Astrocyte (in vitro differentiated cells and primary cell): ENCODE results near the gene ACTG2. TPM values are rescaled to one million over a fixed set of nuclear protein-coding genes. Genes with fewer than 3 reads are reported as not detected.

Source experiments
- DNase-seq: peaks from one replicate; pipeline ENCODE4 v3.0.0-alpha.2; 2010; ENCODE audit warnings: low read depth
- FAIRE-seq: peaks from 2 replicates; lab custom pipeline; 2011; peaks lifted over from hg19 to GRCh38; lab: Jason Lieb, UNC
- H2AFZ ChIP-seq: 2 replicates; pipeline ENCODE4 v1.6.0; 2012; ENCODE audit warnings: low read depth, low read length, inconsistent platforms
- H3K27ac ChIP-seq: 2 replicates; pipeline ENCODE4 v1.5.1; 2011; ENCODE audit warnings: low read depth, low read length, inconsistent platforms
- H3K27me3 ChIP-seq: 2 replicates; pipeline ENCODE4 v1.6.0; 2011; ENCODE audit warnings: low read length, inconsistent platforms; ENCODE audit not compliant: insufficient read depth
- H3K36me3 ChIP-seq: 2 replicates; pipeline ENCODE4 v1.5.1; 2011; ENCODE audit warnings: low read length, inconsistent platforms; ENCODE audit not compliant: insufficient read depth
- H3K4me1 ChIP-seq: 2 replicates; pipeline ENCODE4 v1.5.1; 2011; ENCODE audit warnings: low read length, inconsistent platforms; ENCODE audit not compliant: insufficient read depth
- H3K4me2 ChIP-seq: 2 replicates; pipeline ENCODE4 v1.6.0; 2012; ENCODE audit warnings: low read length, inconsistent platforms
- H3K4me3 ChIP-seq: 2 replicates; pipeline ENCODE4 v1.5.1; 2011; ENCODE audit warnings: low read depth, mild to moderate bottlenecking, low read length, inconsistent platforms; ENCODE audit not compliant: insufficient read depth
- H3K79me2 ChIP-seq: 2 replicates; pipeline ENCODE4 v1.6.0; 2012; ENCODE audit warnings: mild to moderate bottlenecking, low read length, inconsistent platforms; ENCODE audit not compliant: insufficient read depth
- H3K9ac ChIP-seq: 2 replicates; pipeline ENCODE4 v1.6.0; 2012; ENCODE audit warnings: mild to moderate bottlenecking, low read length, inconsistent platforms
- H3K9me3 ChIP-seq: 2 replicates; pipeline ENCODE4 v1.5.1; 2012; ENCODE audit warnings: low read depth, mild to moderate bottlenecking, low read length, inconsistent platforms; ENCODE audit not compliant: insufficient read depth
- H4K20me1 ChIP-seq: 2 replicates; pipeline ENCODE4 v1.6.0; 2012; ENCODE audit warnings: low read length, inconsistent platforms; ENCODE audit not compliant: insufficient read depth
- H3K27ac Mint-ChIP-seq: one replicate; pipeline ENCODE4 v1.8.0; 2021; ENCODE audit warnings: mild to moderate bottlenecking, mixed read lengths; ENCODE audit not compliant: unreplicated experiment
- H3K27me3 Mint-ChIP-seq: one replicate; pipeline ENCODE4 v1.8.0; 2021; ENCODE audit warnings: low read depth, mixed read lengths; ENCODE audit not compliant: unreplicated experiment
- H3K36me3 Mint-ChIP-seq: one replicate; pipeline ENCODE4 v1.8.0; 2021; ENCODE audit warnings: low read depth, mixed read lengths; ENCODE audit not compliant: unreplicated experiment
- H3K4me1 Mint-ChIP-seq: one replicate; pipeline ENCODE4 v1.8.0; 2021; ENCODE audit warnings: low read depth, mixed read lengths; ENCODE audit not compliant: unreplicated experiment
- H3K4me3 Mint-ChIP-seq: one replicate; pipeline ENCODE4 v1.8.0; 2021; ENCODE audit warnings: mild to moderate bottlenecking, moderate library complexity, mixed read lengths; ENCODE audit not compliant: unreplicated experiment
- H3K9me3 Mint-ChIP-seq: one replicate; pipeline ENCODE4 v1.8.0; 2021; ENCODE audit warnings: mild to moderate bottlenecking, mixed read lengths; ENCODE audit not compliant: unreplicated experiment
- EZH2 ChIP-seq: IDR thresholded peaks from 2 replicates; pipeline ENCODE4 v1.6.1; 2012; ENCODE audit warnings: mild to moderate bottlenecking, low read length, inconsistent platforms; ENCODE audit not compliant: insufficient read depth
- total RNA-seq: library from RNA; stranded (reverse); gene quantifications from 2 replicates; pipeline ENCODE4 v1.2.1, GENCODE V29; 2021
- TF ChIP-seq, protein P1 (sequence below): IDR thresholded peaks from 2 replicates; pipeline ENCODE4 v1.5.1; 2011; ENCODE audit warnings: low read depth, mild to moderate bottlenecking, inconsistent platforms, low read length, moderate library complexity; ENCODE audit not compliant: insufficient read depth

Gene ACTG2
- total RNA-seq, 1 donor from 2014 or later: 298 TPM

GRCh38 chr2:73904952-73905351 lies 12.1 kb downstream of the ACTG2 start:
- FAIRE-seq: no peak

GRCh38 chr2:73906847-73907505 lies 14.2 kb downstream of the ACTG2 start:
- H2AFZ ChIP-seq: no peak overlapping the region
- Mint-ChIP-seq H3K27ac (no peak overlapping the region), H3K4me3 (no peak overlapping the region), H3K27me3 (no peaks in the 10 kb centered on the region), H3K36me3 (peaks cover 10% of the 10 kb centered on the region), H3K4me1 (peaks cover 3% of the 10 kb centered on the region), H3K9me3 (no peaks in the 10 kb centered on the region)
- peaks cover 2% of the 10 kb centered on the region for H3K36me3 ChIP-seq
- H3K4me1 ChIP-seq: peaks cover 6% of the 10 kb centered on the region
- no peak overlapping the region for H3K4me2 ChIP-seq
- no peak for FAIRE-seq
- no peaks in the 10 kb centered on the region for H3K79me2 ChIP-seq
- H3K27me3 ChIP-seq: peaks cover 9% of the 10 kb centered on the region
- no peaks in the 10 kb centered on the region for H3K9me3 ChIP-seq
- peaks cover 29% of the 10 kb centered on the region for H4K20me1 ChIP-seq
- TF ChIP-seq, protein P1, sequence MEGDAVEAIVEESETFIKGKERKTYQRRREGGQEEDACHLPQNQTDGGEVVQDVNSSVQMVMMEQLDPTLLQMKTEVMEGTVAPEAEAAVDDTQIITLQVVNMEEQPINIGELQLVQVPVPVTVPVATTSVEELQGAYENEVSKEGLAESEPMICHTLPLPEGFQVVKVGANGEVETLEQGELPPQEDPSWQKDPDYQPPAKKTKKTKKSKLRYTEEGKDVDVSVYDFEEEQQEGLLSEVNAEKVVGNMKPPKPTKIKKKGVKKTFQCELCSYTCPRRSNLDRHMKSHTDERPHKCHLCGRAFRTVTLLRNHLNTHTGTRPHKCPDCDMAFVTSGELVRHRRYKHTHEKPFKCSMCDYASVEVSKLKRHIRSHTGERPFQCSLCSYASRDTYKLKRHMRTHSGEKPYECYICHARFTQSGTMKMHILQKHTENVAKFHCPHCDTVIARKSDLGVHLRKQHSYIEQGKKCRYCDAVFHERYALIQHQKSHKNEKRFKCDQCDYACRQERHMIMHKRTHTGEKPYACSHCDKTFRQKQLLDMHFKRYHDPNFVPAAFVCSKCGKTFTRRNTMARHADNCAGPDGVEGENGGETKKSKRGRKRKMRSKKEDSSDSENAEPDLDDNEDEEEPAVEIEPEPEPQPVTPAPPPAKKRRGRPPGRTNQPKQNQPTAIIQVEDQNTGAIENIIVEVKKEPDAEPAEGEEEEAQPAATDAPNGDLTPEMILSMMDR: no peak
- TF ChIP-seq EZH2: no peak
- H3K9ac ChIP-seq: no peak overlapping the region
- no peak overlapping the region for H3K27ac ChIP-seq
- DNase-seq: no peak
- H3K4me3 ChIP-seq: no peak overlapping the region

More at GRCh38 chr2:73904952-73905351, 12.1 kb downstream of the ACTG2 start:
- H3K4me2 ChIP-seq: no peak overlapping the region
- no peak for DNase-seq
- H3K36me3 Mint-ChIP-seq: peaks cover 12% of the 10 kb centered on the region
- H3K79me2 ChIP-seq: no peaks in the 10 kb centered on the region
- peaks cover 46% of the 10 kb centered on the region for H4K20me1 ChIP-seq
- H3K27me3 Mint-ChIP-seq: no peaks in the 10 kb centered on the region
- H3K4me3 ChIP-seq: no peak overlapping the region
- no peak overlapping the region for H3K9ac ChIP-seq
- H2AFZ ChIP-seq: no peak overlapping the region
- H3K27me3 ChIP-seq: peaks cover 27% of the 10 kb centered on the region
- H3K27ac Mint-ChIP-seq: no peak overlapping the region
- H3K36me3 ChIP-seq: no peaks in the 10 kb centered on the region
- TF ChIP-seq EZH2: no peak
- TF ChIP-seq, protein P1: no peak
- no peak overlapping the region for H3K27ac ChIP-seq
- no peaks in the 10 kb centered on the region for H3K9me3 ChIP-seq
- no peaks in the 10 kb centered on the region for H3K9me3 Mint-ChIP-seq
- peaks cover 3% of the 10 kb centered on the region for H3K4me1 Mint-ChIP-seq
- no peak overlapping the region for H3K4me3 Mint-ChIP-seq
- peaks cover 6% of the 10 kb centered on the region for H3K4me1 ChIP-seq

GRCh38 chr2:73907840-73908452 lies 15.1 kb downstream of the ACTG2 start:
- Mint-ChIP-seq H3K4me1 (peaks cover 3% of the 10 kb centered on the region), H3K27ac (peak overlapping the region; percentile 34), H3K27me3 (no peaks in the 10 kb centered on the region), H3K4me3 (no peak overlapping the region), H3K36me3 (peaks cover 7% of the 10 kb centered on the region), H3K9me3 (no peaks in the 10 kb centered on the region)
- no peaks in the 10 kb centered on the region for H3K79me2 ChIP-seq
- TF ChIP-seq, protein P1: no peak
- no peak for TF ChIP-seq EZH2
- H3K9me3 ChIP-seq: no peaks in the 10 kb centered on the region
- H2AFZ ChIP-seq: no peak overlapping the region
- peaks cover 4% of the 10 kb centered on the region for H3K27me3 ChIP-seq
- no peak overlapping the region for H3K27ac ChIP-seq
- peaks cover 2% of the 10 kb centered on the region for H3K36me3 ChIP-seq
- DNase-seq (peak; percentile 49), FAIRE-seq (no peak)
- H3K9ac ChIP-seq: no peak overlapping the region
- H3K4me1 ChIP-seq: peaks cover 6% of the 10 kb centered on the region
- peaks cover 21% of the 10 kb centered on the region for H4K20me1 ChIP-seq
- H3K4me2 ChIP-seq: peak overlapping the region; percentile 9
- H3K4me3 ChIP-seq: no peak overlapping the region
